Caki2 (cell line): ENCODE data around the gene GEN1. TPM values are rescaled to one million over a fixed set of nuclear protein-coding genes. Genes with fewer than 3 reads are reported as not detected.
A peak's percentile ranks its signal among the peaks of the same experiment; 100 is the strongest.
"Not testable (repeated sequence)": the region's sequence is repeated elsewhere in the genome, so short reads cannot be mapped to it uniquely, and the experiment has no call there.

Experiments
- DNase-seq: peaks from one replicate; pipeline ENCODE4 v3.0.0-alpha.2; 2015; ENCODE audit warnings: low read depth
- in situ Hi-C: cut with HindIII; loops from 2 replicates; pipeline ENCODE4 v1.10.0; 2016; ENCODE audit warnings: low sequenced_read_pairs, low pct_unique_long_range_greater_than_20kb, mixed read lengths
- total RNA-seq: library from RNA; depleted of rRNA; stranded (reverse); fragments of >200 nt; shearing (Covaris generic); gene quantifications from 2 replicates; pipeline ENCODE4 v1.2.3, GENCODE V29; 2014; ENCODE audit warnings: low replicate concordance; rRNA removed

The GEN1 gene
- total RNA-seq, 1 experiment from 2014 or later = 18.9 TPM

- no peak for DNase-seq
- in situ Hi-C loops = no loop called here
These were observed 60.7 kb downstream of the GEN1 start for GRCh38 chr2:17814601-17815000.

- in situ Hi-C loops = no loop called here
- DNase-seq = no peak
These were observed 61.7 kb downstream of the GEN1 start for GRCh38 chr2:17815468-17816184.

GRCh38 chr2:17816396-17817245 is 62.7 kb downstream of the GEN1 start, which contains the start of gene MSGN1:
Gene MSGN1 (plus strand): TSS chr2:17816460. CDS start chr2:17816519, 59 bp downstream.
- no peak for DNase-seq
- in situ Hi-C loops = no loop called here

- DNase-seq = no peak
- in situ Hi-C loops = no loop called here
These were observed 64.4 kb downstream of the GEN1 start for GRCh38 chr2:17818235-17818815.

GRCh38 chr2:17821080-17821479 is 67.1 kb downstream of the GEN1 start:
- in situ Hi-C loops = no loop called here
- DNase-seq = no peak

GRCh38 chr2:17821535-17822444 is 67.9 kb downstream of the GEN1 start:
- in situ Hi-C loops = no loop called here
- DNase-seq = no peak

GRCh38 chr2:17822445-17823117 is 68.6 kb downstream of the GEN1 start:
- in situ Hi-C loops = no loop called here

GRCh38 chr2:17823646-17824045 is 69.7 kb downstream of the GEN1 start:
- peak; percentile 15 for DNase-seq
- in situ Hi-C loops = not testable (repeated sequence)

More at GRCh38 chr2:17822445-17823117, 68.6 kb downstream of the GEN1 start:
- no peak for DNase-seq

GRCh38 chr2:17827316-17827715 is 73.4 kb downstream of the GEN1 start:
- DNase-seq = no peak
- in situ Hi-C loops = no loop called here

- no peak for DNase-seq
- in situ Hi-C loops = no loop called here
These were observed 73.8 kb downstream of the GEN1 start for GRCh38 chr2:17827785-17828184.

GRCh38 chr2:17830053-17831034 is 76.4 kb downstream of the GEN1 start:
- in situ Hi-C loops = no loop called here
- DNase-seq = peak; percentile 63

- no peak for DNase-seq
- in situ Hi-C loops = no loop called here
These were observed 81.6 kb downstream of the GEN1 start for GRCh38 chr2:17835516-17835915.

Other genes starting within 250 kb of the GEN1 start
- not detected in 2 replicates for gene RAD51AP2, start 235.7 kb upstream of the GEN1 start, total RNA-seq
- 52.5 and 68.6 TPM in 2 replicates for gene VSNL1, start 213.4 kb upstream of the GEN1 start, total RNA-seq
- 5.9 and 10.7 TPM in 2 replicates for gene SMC6, start 328 bp upstream of the GEN1 start, total RNA-seq
- gene MSGN1, start 62.3 kb downstream of the GEN1 start, total RNA-seq = not detected in 2 replicates
- gene KCNS3, start 124.5 kb downstream of the GEN1 start, total RNA-seq = 42.2 and 75.3 TPM in 2 replicates